ENCODE data around the gene TIAM2. TPM values are rescaled to one million over a fixed set of nuclear protein-coding genes. Genes with fewer than 3 reads are reported as not detected.

The TIAM2 gene
- total RNA-seq, 4 donors from 2014 or later: 4.8 to 11.4 (median 6.7) TPM

- WGBS: 77% methylated on average over 2 of the region's 2 CpGs
- TF ChIP-seq POLR2A (IDR thresholded peaks at IDR 0.05) (no peak), POLR2AphosphoS5 (IDR thresholded peaks at IDR 0.05) (no peak), CTCF (IDR thresholded peaks at IDR 0.05) (no peak), EP300 (IDR thresholded peaks at IDR 0.05) (no peak)
- no peaks in the 10 kb centered on the region for H3K9me3 ChIP-seq
- H3K27me3 ChIP-seq: no peaks in the 10 kb centered on the region
- no peaks in the 10 kb centered on the region for H3K4me1 ChIP-seq
- no peak for DNase-seq (ENCODE audit: low spot score in 2 of 2)
- H3K27ac ChIP-seq: no peak overlapping the region
- no peak overlapping the region for H3K4me3 ChIP-seq
- peaks cover 44% of the 10 kb centered on the region for H3K36me3 ChIP-seq
Measured at GRCh38 chr6:155287762-155288161, 292.6 kb downstream of the TIAM2 start.

GRCh38 chr6:155290491-155290890 is 295.4 kb downstream of the TIAM2 start:
- H3K9me3 ChIP-seq: no peaks in the 10 kb centered on the region
- H3K27ac ChIP-seq: no peak overlapping the region
- peaks cover 31% of the 10 kb centered on the region for H3K36me3 ChIP-seq
- DNase-seq (ENCODE audit: low spot score in 2 of 2): no peak
- H3K4me1 ChIP-seq: no peaks in the 10 kb centered on the region
- no peaks in the 10 kb centered on the region for H3K27me3 ChIP-seq
- 93% methylated on average over 5 of the region's 5 CpGs for WGBS
- H3K4me3 ChIP-seq: no peak overlapping the region
- no peak for TF ChIP-seq EP300 (IDR thresholded peaks at IDR 0.05)
- TF ChIP-seq POLR2A (IDR thresholded peaks at IDR 0.05): no peak
- TF ChIP-seq POLR2AphosphoS5 (IDR thresholded peaks at IDR 0.05): no peak
- no peak for TF ChIP-seq CTCF (IDR thresholded peaks at IDR 0.05)

- Histone ChIP-seq H3K36me3 (peaks cover 38% of the 10 kb centered on the region), H3K4me3 (no peak overlapping the region), H3K4me1 (no peaks in the 10 kb centered on the region), H3K27ac (no peak overlapping the region), H3K27me3 (no peaks in the 10 kb centered on the region), H3K9me3 (no peaks in the 10 kb centered on the region)
- 57% methylated on average over 3 of the region's 3 CpGs for WGBS
- DNase-seq (ENCODE audit: low spot score in 2 of 2): no peak
- TF ChIP-seq EP300 (IDR thresholded peaks at IDR 0.05) (no peak), POLR2A (IDR thresholded peaks at IDR 0.05) (no peak), CTCF (IDR thresholded peaks at IDR 0.05) (no peak), POLR2AphosphoS5 (IDR thresholded peaks at IDR 0.05) (no peak)
Measured at GRCh38 chr6:155291291-155291690, 296.2 kb downstream of the TIAM2 start.

- Histone ChIP-seq H3K36me3 (peaks cover 50% of the 10 kb centered on the region), H3K9me3 (no peaks in the 10 kb centered on the region), H3K27me3 (no peaks in the 10 kb centered on the region), H3K27ac (no peak overlapping the region), H3K4me3 (no peak overlapping the region), H3K4me1 (no peaks in the 10 kb centered on the region)
- no peak for DNase-seq (ENCODE audit: low spot score in 2 of 2)
- 71% methylated on average over 5 of the region's 5 CpGs for WGBS
- TF ChIP-seq EP300 (IDR thresholded peaks at IDR 0.05): no peak
- no peak for TF ChIP-seq POLR2A (IDR thresholded peaks at IDR 0.05)
- TF ChIP-seq CTCF (IDR thresholded peaks at IDR 0.05): no peak
- TF ChIP-seq POLR2AphosphoS5 (IDR thresholded peaks at IDR 0.05): no peak
Measured at GRCh38 chr6:155292711-155293110, 297.6 kb downstream of the TIAM2 start.

DNA sequence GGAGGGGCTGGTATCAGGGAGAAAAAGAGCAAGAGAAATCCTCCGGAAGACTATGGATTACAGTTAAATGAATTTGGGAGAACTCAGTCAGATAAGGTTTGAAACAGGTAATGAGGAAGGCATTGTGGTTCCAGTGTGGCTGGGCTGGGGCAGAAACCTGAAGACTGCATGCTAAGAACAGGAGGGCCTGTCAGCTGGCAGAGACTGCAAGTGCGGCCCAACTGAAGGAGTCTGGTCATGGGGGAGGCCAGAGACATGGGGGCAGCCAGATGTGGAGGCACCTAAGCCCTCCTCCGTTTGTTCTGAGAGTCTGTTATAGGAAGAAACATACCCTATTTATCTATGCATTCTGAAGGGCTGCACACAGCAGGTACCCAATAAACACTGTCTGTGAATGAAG is 302.6 kb downstream of the TIAM2 start:
- 95% methylated on average over 3 of the region's 3 CpGs for WGBS
- H3K4me1 ChIP-seq: no peaks in the 10 kb centered on the region
- H3K9me3 ChIP-seq: no peaks in the 10 kb centered on the region
- H3K27ac ChIP-seq: no peak overlapping the region
- TF ChIP-seq CTCF (IDR thresholded peaks at IDR 0.05) (no peak), POLR2AphosphoS5 (IDR thresholded peaks at IDR 0.05) (no peak), POLR2A (IDR thresholded peaks at IDR 0.05) (no peak), EP300 (IDR thresholded peaks at IDR 0.05) (no peak)
- no peak overlapping the region for H3K4me3 ChIP-seq
- H3K36me3 ChIP-seq: peaks cover 48% of the 10 kb centered on the region
- H3K27me3 ChIP-seq: no peaks in the 10 kb centered on the region
- no peak for DNase-seq (ENCODE audit: low spot score in 2 of 2)
